Activated T-helper 2 cell treated with anti-CD3 and anti-CD28 coated beads, Interferon-gamma antibody, Interleukin-2, Interleukin-4, amounts not matched to agents 10 μg/mL and 5 μg/mL and 100 μg/mL, durations not matched to agents 14 hours and 24 hours and 36 hours (primary cell): ENCODE measurements around the gene VWA8. TPM values are rescaled to one million over a fixed set of nuclear protein-coding genes. Genes with fewer than 3 reads are reported as not detected.

Experiments used
- DNase-seq: peaks from one replicate; pipeline ENCODE4 v3.0.0; 2021; ENCODE audit warnings: low spot score
- H3K27ac Mint-ChIP-seq: one replicate; pipeline ENCODE4 v1.8.0; 2021; ENCODE audit warnings: mixed read lengths
- H3K27me3 Mint-ChIP-seq: one replicate; pipeline ENCODE4 v1.8.0; 2021; ENCODE audit warnings: low read depth, mixed read lengths
- H3K36me3 Mint-ChIP-seq: one replicate; pipeline ENCODE4 v1.8.0; 2021; ENCODE audit warnings: low read depth, mixed read lengths
- H3K4me1 Mint-ChIP-seq: one replicate; pipeline ENCODE4 v1.8.0; 2021; ENCODE audit warnings: low read depth, mixed read lengths
- H3K4me3 Mint-ChIP-seq: one replicate; pipeline ENCODE4 v1.8.0; 2021; ENCODE audit warnings: low read depth, mild to moderate bottlenecking, moderate library complexity, mixed read lengths
- H3K9me3 Mint-ChIP-seq: one replicate; pipeline ENCODE4 v1.8.0; 2021; ENCODE audit warnings: mixed read lengths
- intact Hi-C: fragments of 100-400 bp; cut with micrococcal nuclease; formaldehyde crosslinking; loops from one replicate; pipeline ENCODE4 v1.15.1; 2023
- total RNA-seq: library from RNA; stranded (reverse); gene quantifications from 2 replicates; pipeline ENCODE4 v1.2.3, GENCODE V29; 2022

VWA8 gene
- total RNA-seq, 1 donor from 2014 or later = 21.7 TPM

- H3K4me1 Mint-ChIP-seq = no peaks in the 10 kb centered on the region
- no peak overlapping the region for H3K27ac Mint-ChIP-seq
- H3K4me3 Mint-ChIP-seq = no peak overlapping the region
- H3K9me3 Mint-ChIP-seq = peaks cover 4% of the 10 kb centered on the region
- DNase-seq = no peak
- H3K27me3 Mint-ChIP-seq = no peaks in the 10 kb centered on the region
- intact Hi-C loops = no loop called here
- peaks cover 23% of the 10 kb centered on the region for H3K36me3 Mint-ChIP-seq
Observed at GRCh38 chr13:41613471-41613870, 347.4 kb downstream of the VWA8 start.

GRCh38 chr13:41611385-41611784, 349.5 kb downstream of the VWA8 start:
- DNase-seq = no peak
- intact Hi-C loops = no loop called here
- H3K4me1 Mint-ChIP-seq = no peaks in the 10 kb centered on the region
- H3K9me3 Mint-ChIP-seq = no peaks in the 10 kb centered on the region
- H3K4me3 Mint-ChIP-seq = no peak overlapping the region
- peaks cover 23% of the 10 kb centered on the region for H3K36me3 Mint-ChIP-seq
- no peaks in the 10 kb centered on the region for H3K27me3 Mint-ChIP-seq
- H3K27ac Mint-ChIP-seq = no peak overlapping the region

GRCh38 chr13:41610404-41610803, 350.5 kb downstream of the VWA8 start:
- Mint-ChIP-seq H3K27me3 (no peaks in the 10 kb centered on the region), H3K27ac (no peak overlapping the region), H3K4me3 (no peak overlapping the region), H3K9me3 (no peaks in the 10 kb centered on the region), H3K36me3 (peaks cover 28% of the 10 kb centered on the region), H3K4me1 (no peaks in the 10 kb centered on the region)
- intact Hi-C loops = no loop called here
- no peak for DNase-seq

GRCh38 chr13:41609828-41610227, 351.1 kb downstream of the VWA8 start:
- H3K27ac Mint-ChIP-seq = no peak overlapping the region
- H3K4me3 Mint-ChIP-seq = no peak overlapping the region
- no peaks in the 10 kb centered on the region for H3K4me1 Mint-ChIP-seq
- H3K9me3 Mint-ChIP-seq = no peaks in the 10 kb centered on the region
- no peaks in the 10 kb centered on the region for H3K27me3 Mint-ChIP-seq
- peaks cover 33% of the 10 kb centered on the region for H3K36me3 Mint-ChIP-seq
- no peak for DNase-seq
- intact Hi-C loops = no loop called here

GRCh38 chr13:41608839-41609177, 352.1 kb downstream of the VWA8 start:
- Mint-ChIP-seq H3K9me3 (no peaks in the 10 kb centered on the region), H3K27me3 (no peaks in the 10 kb centered on the region), H3K27ac (no peak overlapping the region), H3K4me3 (no peak overlapping the region), H3K4me1 (no peaks in the 10 kb centered on the region), H3K36me3 (peaks cover 30% of the 10 kb centered on the region)
- no peak for DNase-seq
- intact Hi-C loops = no loop called here

GRCh38 chr13:41608111-41608838, 352.6 kb downstream of the VWA8 start:
- DNase-seq = no peak
- no peaks in the 10 kb centered on the region for H3K4me1 Mint-ChIP-seq
- intact Hi-C loops = no loop called here
- H3K27me3 Mint-ChIP-seq = no peaks in the 10 kb centered on the region
- H3K9me3 Mint-ChIP-seq = no peaks in the 10 kb centered on the region
- no peak overlapping the region for H3K27ac Mint-ChIP-seq
- peaks cover 25% of the 10 kb centered on the region for H3K36me3 Mint-ChIP-seq
- no peak overlapping the region for H3K4me3 Mint-ChIP-seq

- no peaks in the 10 kb centered on the region for H3K27me3 Mint-ChIP-seq
- H3K27ac Mint-ChIP-seq = no peak overlapping the region
- H3K4me3 Mint-ChIP-seq = no peak overlapping the region
- H3K9me3 Mint-ChIP-seq = no peaks in the 10 kb centered on the region
- no peaks in the 10 kb centered on the region for H3K4me1 Mint-ChIP-seq
- peaks cover 30% of the 10 kb centered on the region for H3K36me3 Mint-ChIP-seq
- intact Hi-C loops = no loop called here
- DNase-seq = no peak
Observed at GRCh38 chr13:41606646-41607045, 354.3 kb downstream of the VWA8 start.

GRCh38 chr13:41605319-41606285, 355.3 kb downstream of the VWA8 start:
- no peak overlapping the region for H3K27ac Mint-ChIP-seq
- intact Hi-C loops = no loop called here
- no peak overlapping the region for H3K4me3 Mint-ChIP-seq
- peaks cover 31% of the 10 kb centered on the region for H3K36me3 Mint-ChIP-seq
- no peaks in the 10 kb centered on the region for H3K9me3 Mint-ChIP-seq
- no peaks in the 10 kb centered on the region for H3K27me3 Mint-ChIP-seq
- no peaks in the 10 kb centered on the region for H3K4me1 Mint-ChIP-seq
- DNase-seq = no peak

GRCh38 chr13:41603917-41604316, 357.0 kb downstream of the VWA8 start:
- Mint-ChIP-seq H3K36me3 (peaks cover 30% of the 10 kb centered on the region), H3K9me3 (no peaks in the 10 kb centered on the region), H3K4me3 (no peak overlapping the region), H3K27ac (no peak overlapping the region), H3K27me3 (no peaks in the 10 kb centered on the region), H3K4me1 (no peaks in the 10 kb centered on the region)
- intact Hi-C loops = no loop called here
- no peak for DNase-seq

- Mint-ChIP-seq H3K27ac (no peak overlapping the region), H3K9me3 (no peaks in the 10 kb centered on the region), H3K36me3 (peaks cover 27% of the 10 kb centered on the region), H3K27me3 (no peaks in the 10 kb centered on the region), H3K4me1 (peaks cover under 1% of the 10 kb centered on the region), H3K4me3 (no peak overlapping the region)
- no peak for DNase-seq
- intact Hi-C loops = no loop called here
Observed at GRCh38 chr13:41601718-41602445, 359.0 kb downstream of the VWA8 start.

GRCh38 chr13:41599619-41600018, 361.3 kb downstream of the VWA8 start:
- no peaks in the 10 kb centered on the region for H3K27me3 Mint-ChIP-seq
- H3K36me3 Mint-ChIP-seq = peaks cover 15% of the 10 kb centered on the region
- H3K27ac Mint-ChIP-seq = no peak overlapping the region
- H3K4me3 Mint-ChIP-seq = no peak overlapping the region
- H3K4me1 Mint-ChIP-seq = peaks cover 11% of the 10 kb centered on the region
- DNase-seq = no peak
- intact Hi-C loops = no loop called here
- no peaks in the 10 kb centered on the region for H3K9me3 Mint-ChIP-seq

- no peaks in the 10 kb centered on the region for H3K9me3 Mint-ChIP-seq
- intact Hi-C loops = no loop called here
- DNase-seq = no peak
- peaks cover 10% of the 10 kb centered on the region for H3K36me3 Mint-ChIP-seq
- H3K27ac Mint-ChIP-seq = no peak overlapping the region
- peaks cover 11% of the 10 kb centered on the region for H3K4me1 Mint-ChIP-seq
- no peak overlapping the region for H3K4me3 Mint-ChIP-seq
- H3K27me3 Mint-ChIP-seq = no peaks in the 10 kb centered on the region
Observed at GRCh38 chr13:41597348-41598041, 363.4 kb downstream of the VWA8 start.
